Fibroblast of skin of left quadriceps (primary cell): ENCODE data around the gene OR4N2.
"Not testable (repeated sequence)": the region's sequence is repeated elsewhere in the genome, so short reads cannot be mapped to it uniquely, and the experiment has no call there.

Experiments used
- DNase-seq, 2 experiments: peaks; one replicate each; pipeline ENCODE4 v3.0.0-alpha.2; 2013; ENCODE audit warnings: low read depth in 2 of 2

OR4N2 gene

DNA sequence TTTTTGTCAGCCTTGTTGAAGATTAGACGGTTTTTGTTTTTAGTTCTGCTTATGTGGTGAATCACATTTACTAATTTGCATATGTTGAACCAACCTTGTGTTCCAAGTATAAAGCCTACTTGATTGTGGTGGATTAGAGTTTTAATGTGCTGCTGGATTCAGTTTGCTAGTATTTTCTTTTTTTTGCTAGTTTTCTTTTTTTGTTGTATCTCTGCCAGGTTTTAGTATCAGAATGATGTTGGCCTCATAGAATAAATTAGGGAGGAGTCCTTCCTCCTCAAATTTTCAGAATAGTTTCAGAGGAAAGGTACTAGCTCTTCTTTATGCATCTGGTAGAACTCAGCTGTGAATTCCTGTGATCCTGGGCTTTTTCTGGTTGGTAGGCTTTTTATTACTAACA is at the start of gene OR4N2:
Gene OR4N2, plus strand, starts transcription at position 301 of the 400 bp plus-strand sequence. CDS start 23,679 bp downstream, outside the sequence.
- not testable (repeated sequence) for DNase-seq

GRCh38 chr14:19754172-19754571 is 49.4 kb upstream of the OR4N2 start:
- DNase-seq: no peak

- DNase-seq: not testable (repeated sequence)
Measured at GRCh38 chr14:19771491-19771890, 32.1 kb upstream of the OR4N2 start.

DNA sequence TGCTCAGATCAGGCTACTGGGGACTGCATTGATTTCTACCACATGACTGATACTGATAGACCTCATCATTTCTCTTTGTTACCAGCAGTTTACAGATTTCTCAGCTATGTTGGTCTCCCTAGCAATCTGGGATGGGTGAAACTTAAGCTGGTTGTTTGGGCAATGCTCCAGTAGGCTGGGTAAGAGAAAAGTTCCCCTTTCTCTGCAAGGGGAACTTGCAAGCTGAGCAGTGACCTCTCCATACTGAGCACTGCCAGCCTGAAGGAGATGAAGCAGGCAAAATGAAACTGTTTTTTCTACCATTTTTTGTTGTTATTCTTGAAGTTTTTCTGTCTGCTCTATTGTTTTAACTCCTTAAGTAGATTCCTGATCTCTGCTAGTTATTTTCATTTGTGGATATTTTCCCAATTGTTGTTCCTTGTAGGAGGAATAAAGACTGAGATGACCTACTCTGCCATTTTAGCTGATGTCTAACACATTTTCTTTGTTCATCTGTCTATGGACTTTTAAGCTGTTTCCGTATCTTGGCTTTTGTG is 31.6 kb upstream of the OR4N2 start:
- no peak for DNase-seq

- DNase-seq: not testable (repeated sequence)
Measured at GRCh38 chr14:19772454-19772853, 31.1 kb upstream of the OR4N2 start.

DNA sequence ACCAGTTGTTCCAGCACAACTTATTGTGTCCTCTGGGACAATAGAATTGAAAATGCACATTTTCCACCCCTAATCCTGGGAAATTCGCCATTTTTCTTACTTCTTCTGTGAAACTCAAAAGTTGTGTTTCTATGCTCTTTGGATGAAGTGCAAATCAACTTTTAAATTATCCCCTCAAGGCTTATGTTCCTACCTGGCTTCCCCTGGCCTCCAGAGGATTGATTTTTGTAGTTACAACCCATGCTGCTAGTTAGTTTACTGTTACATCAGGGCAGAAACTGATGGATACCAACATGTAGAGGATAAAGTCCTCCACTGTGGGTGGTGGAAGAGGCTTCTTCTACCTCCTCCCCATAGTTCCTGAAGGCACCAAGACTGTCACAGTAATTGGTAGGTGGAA is 30.4 kb upstream of the OR4N2 start, which contains the start of gene OR4M1:
Gene OR4M1, plus strand, starts transcription at position 301 of the 400 bp plus-strand sequence. CDS start 6,819 bp downstream, outside the sequence.
- not testable (repeated sequence) for DNase-seq

GRCh38 chr14:19775587-19775986 is 28.0 kb upstream of the OR4N2 start:
- no peak for DNase-seq

GRCh38 chr14:19785848-19786247 is 17.7 kb upstream of the OR4N2 start:
- DNase-seq: not testable (repeated sequence)

DNA sequence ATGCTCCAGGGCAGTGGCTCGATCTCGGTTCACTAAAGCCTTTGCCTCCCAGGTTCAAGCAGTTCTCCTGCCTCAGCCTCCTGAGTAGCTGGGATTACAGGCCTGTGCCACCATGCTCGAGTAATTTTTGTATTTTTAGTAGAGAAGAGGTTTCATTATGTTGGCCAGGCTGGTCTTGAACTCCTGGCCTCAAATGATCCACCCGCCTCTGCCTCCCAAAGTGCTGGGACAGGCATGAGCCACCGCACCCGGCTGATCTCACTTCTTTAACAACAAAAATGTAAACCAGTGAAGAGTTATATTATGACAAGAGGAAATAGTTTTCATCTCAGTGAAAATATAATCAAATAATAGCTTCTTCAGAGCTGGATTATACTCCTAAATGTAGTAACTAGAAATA is 16.3 kb upstream of the OR4N2 start:
- DNase-seq: not testable (repeated sequence)

DNA sequence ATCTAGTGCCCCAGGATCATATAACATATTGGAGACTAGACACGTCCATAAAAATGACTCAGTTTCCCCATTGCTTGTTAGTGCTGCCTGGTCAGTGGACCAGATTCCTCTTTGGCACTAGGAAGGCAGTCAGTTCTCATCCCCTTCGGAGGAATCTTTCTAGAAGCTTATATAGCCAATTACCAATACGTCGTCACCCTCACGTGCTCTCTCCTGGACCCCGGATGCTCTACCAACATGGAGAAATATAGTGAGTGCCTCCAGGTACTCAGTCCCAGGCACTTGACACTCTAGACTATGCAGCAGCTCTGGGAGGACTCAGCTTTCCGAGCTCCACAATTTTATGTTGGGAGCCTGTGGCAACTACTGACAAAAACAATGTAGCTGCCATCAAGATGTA is 15.4 kb upstream of the OR4N2 start:
- DNase-seq: not testable (repeated sequence)

- DNase-seq: not testable (repeated sequence)
Measured at GRCh38 chr14:19796520-19797108, 7.0 kb upstream of the OR4N2 start.

DNA sequence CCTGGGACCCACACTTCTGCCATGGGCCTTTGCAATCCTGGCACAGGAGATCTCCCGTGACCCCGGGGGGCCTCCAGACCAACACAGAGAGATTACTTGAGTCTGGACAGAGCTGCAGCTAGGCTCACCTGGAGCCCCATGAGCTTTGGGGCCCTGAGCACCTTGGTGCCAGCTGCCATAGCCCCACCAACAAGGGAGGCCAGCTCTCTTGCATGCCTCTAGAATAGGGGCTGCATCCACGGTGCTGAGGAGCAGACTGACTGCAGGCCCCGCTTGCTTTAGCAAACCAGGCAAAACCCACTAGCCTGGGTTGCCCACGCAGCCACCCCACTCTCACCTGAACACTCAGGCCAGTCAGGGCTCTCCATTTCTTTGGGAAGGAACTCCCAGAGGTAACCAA is 3.7 kb upstream of the OR4N2 start:
- no peak for DNase-seq

- no peak for DNase-seq
Measured at GRCh38 chr14:19800282-19801117, 3.1 kb upstream of the OR4N2 start.

DNA sequence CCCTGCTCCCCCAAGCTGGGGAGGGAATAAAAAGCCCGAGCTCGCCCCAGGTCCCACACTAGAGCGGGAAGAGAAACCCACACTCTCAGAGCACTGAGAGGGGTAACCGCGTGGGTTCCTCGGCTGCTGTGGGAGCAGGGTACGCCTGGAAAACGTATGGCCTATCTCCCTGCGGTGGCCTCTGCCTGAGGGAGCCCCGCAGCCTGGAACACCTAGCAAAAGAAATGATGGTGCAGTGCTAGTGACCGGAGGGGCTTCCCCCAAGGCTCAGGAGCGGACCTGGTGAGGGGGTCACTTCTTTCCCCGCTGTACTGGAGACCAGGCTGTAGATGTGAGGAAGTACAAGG is 2.5 kb upstream of the OR4N2 start:
- no peak for DNase-seq

DNA sequence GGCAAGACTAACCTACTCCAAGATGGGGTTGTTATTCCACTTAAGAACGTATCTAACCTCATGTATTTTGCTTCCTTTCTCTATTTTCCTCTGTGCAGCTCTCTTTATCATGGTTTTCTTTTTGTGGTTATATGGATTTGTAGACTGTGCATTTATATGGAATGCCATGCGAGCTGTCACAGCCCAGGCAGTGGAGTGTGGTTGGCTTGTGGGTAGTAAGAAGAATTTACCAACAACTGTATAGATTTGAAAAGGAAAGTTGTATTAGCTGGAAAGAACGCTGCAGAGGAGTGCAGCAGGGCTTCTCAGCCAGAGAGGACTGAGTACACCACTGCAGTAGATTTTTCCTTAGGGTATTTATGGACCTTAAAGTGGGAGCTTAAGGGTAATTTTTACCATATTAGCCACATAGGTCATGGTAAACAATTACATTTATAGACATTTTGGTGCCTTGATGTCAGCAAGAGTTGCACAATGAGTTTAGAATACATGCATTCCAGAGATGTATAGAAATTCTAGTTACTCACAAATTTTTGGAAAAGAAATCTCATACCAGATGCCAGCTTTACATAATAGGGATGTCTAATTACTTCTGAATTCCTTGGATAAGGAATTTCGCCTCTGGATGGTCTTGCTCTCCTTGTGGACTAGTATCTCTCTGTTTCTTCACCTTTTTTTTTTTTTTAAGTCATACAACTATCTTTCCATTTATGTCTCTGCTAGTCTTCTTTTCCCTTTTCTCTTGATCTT is 9.8 kb downstream of the OR4N2 start:
- DNase-seq: not testable (repeated sequence)

GRCh38 chr14:19819879-19820278 is 16.3 kb downstream of the OR4N2 start:
- DNase-seq: not testable (repeated sequence)

DNA sequence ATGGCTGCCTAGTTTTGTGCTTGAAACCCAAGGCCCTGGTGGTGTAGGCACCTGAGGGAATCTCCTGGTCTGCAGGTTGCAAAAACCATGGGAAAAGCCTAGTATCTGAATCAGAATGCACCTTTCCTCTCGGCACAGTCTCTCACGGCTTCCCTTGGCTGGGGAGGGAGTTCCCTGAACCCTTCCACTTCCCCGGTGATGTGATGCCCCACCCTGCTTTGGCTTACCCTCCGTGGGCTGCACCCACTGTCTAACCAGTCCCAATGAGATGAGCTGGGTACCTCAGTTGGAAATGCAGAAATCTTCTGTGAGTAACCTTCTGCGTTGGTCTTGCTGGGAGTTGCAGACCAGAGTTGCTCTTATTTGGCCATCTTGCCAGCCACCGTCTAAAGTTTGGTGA is 17.4 kb downstream of the OR4N2 start:
- not testable (repeated sequence) for DNase-seq

GRCh38 chr14:19823178-19823577 is 19.6 kb downstream of the OR4N2 start:
- DNase-seq: no peak

DNA sequence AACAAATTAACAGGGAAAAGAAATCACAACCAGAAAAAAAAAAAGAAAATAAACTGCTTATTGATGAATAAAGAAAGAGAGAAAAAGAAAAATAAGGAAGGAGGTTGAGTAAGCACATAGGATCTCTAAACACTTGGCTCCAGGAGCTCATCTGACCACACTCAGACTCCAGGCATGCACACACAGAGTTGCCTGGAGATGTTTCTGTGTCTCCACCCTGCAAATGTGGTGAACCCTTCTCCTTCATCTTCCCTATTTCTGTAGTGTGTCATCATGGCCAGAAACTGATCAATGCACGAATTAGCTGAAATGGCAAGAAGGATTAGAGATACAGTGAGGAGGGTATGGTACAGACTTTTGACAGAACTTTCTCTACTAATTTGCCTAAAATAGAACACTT is 20.2 kb downstream of the OR4N2 start:
- DNase-seq: no peak

DNA sequence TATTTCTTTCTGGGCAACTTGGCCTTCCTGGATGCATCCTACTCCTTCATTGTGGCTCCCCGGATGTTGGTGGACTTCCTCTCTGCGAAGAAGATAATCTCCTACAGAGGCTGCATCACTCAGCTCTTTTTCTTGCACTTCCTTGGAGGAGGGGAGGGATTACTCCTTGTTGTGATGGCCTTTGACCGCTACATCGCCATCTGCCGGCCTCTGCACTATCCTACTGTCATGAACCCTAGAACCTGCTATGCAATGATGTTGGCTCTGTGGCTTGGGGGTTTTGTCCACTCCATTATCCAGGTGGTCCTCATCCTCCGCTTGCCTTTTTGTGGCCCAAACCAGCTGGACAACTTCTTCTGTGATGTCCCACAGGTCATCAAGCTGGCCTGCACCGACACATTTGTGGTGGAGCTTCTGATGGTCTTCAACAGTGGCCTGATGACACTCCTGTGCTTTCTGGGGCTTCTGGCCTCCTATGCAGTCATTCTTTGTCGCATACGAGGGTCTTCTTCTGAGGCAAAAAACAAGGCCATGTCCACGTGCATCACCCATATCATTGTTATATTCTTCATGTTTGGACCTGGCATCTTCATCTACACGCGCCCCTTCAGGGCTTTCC is 24.2 kb downstream of the OR4N2 start:
- not testable (repeated sequence) for DNase-seq

DNA sequence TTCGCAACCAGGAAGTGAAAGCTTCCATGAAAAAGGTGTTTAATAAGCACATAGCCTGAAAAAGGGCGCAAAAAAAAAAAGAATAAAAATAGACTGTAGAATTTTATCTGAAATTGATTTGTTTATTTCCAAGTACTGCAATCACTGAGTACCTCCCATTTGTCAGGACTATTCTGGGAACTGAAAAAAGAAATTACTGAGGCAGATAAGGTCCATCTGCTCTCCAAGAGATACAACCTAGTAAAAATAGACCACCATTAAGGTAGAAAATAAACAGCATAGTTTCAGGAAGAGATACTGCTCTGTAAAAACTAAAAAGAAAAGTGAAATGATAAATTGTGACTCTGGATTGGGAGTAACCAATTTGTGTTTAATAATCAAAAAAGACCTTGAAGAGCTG is 24.7 kb downstream of the OR4N2 start:
- DNase-seq: no peak
